ENCODE data around the gene LYSMD3.
"Not testable (repeated sequence)": the region's sequence is repeated elsewhere in the genome, so short reads cannot be mapped to it uniquely, and the experiment has no call there.

LYSMD3 gene
- 14.7 to 39.6 (median 33.8) reads per million in 4 donors for total RNA-seq

DNA sequence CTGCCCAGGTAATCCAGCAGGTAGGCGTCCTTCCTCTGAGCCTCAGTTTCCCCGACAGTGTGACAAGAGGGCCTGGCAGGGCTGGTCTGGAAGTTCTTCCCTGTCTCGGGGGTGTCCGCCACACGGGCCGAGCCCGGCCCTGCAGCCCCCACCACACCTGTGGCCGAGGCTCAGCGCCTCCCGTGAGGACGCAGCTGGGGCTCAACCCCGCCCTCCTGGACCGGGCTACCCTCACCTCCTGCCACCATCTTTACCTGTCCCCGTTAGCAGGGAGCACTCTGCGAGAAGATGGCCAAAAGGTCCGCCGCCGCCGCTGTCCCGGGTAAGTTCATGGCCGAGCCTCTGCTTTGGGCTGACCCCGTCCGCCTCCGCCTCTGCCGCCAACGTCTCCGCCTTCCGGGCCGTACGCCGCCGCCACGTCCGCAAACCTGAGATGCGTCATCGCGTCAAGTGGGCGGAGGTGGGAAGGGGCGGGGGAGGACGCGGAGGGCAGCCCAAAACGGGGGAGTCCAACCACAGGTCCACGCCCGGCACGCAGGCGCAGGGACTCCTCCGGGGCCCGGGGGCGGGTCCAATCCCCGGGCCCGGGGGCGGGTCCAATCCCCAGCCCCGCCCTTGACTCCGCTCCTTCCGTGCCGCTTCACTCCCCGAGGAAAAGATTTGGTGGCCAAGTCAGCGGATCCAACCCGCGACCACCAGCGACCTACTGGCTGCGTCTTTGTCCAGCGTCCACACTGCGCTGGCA lies at the start of gene LYSMD3:
TSS of gene LYSMD3 (minus strand) at position 391 of the 745 bp plus-strand sequence. CDS start 4,295 bp downstream, outside the sequence.
- DNase-seq, result peak; percentile 94 to 98 (median 96)

DNA sequence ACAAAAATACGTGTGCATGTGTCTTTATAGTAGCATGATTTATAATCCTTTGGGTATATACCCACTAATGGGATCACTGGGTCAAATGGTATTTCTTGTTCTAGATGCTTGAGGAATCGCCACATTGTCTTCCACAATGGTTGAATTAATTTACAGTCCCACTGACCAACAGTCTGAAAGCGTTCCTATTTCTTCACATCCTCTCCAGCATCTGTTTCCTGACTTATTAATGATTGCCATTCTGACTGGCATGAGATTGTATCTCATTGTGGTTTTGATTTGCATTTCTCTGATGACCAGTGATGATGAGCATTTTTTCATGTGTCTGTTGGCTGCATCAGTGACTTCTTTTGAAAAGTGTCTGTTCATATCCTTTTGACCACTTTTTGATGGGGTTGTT lies 47.2 kb upstream of the LYSMD3 start:
- DNase-seq, result not testable (repeated sequence)

DNA sequence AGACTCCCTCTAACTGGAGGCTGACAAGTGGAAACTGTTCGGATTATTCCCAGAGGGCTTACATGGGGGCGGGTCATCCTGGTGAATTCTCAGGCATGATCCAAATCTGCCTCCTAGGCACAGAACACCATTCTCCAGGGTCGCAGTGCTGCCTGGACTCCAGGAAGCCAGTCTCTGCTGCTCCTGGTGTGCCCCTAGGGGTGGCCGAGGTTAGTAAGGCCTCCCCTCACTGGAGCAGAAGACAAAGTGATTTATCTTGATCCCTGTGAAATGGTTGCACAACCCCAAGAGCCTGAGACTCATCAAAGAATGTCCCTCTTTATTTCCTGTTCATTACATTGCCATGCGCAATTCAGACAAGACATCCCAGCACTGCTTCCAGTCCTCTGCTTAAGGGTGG lies 46.3 kb upstream of the LYSMD3 start:
- DNase-seq, result no peak

GRCh38 chr5:90571147-90571773 lies 41.9 kb upstream of the LYSMD3 start:
- DNase-seq, result no peak

DNA sequence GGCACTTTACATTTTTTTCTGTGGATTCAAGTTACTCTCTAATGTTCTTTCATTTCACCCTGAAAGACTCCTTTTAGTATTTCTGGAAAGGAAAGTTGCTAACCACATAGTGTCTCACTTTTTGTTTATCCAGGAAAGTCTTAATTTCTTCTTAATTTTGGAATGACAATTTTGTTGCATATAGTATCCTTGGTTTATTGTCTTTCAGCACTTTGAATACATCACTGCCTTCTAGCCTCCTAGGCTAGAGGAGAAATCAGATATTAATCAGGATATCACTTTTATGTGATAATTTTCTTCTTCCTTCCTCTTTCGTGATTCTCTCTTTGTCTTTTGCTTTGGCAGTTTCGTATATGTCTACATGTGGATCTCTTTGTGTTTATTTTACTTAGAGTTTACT lies 40.6 kb upstream of the LYSMD3 start:
- DNase-seq, result no peak

- no peak for DNase-seq
Measured at GRCh38 chr5:90569084-90569483, 39.7 kb upstream of the LYSMD3 start.

- DNase-seq, result no peak
Measured at GRCh38 chr5:90565491-90565890, 36.1 kb upstream of the LYSMD3 start.

DNA sequence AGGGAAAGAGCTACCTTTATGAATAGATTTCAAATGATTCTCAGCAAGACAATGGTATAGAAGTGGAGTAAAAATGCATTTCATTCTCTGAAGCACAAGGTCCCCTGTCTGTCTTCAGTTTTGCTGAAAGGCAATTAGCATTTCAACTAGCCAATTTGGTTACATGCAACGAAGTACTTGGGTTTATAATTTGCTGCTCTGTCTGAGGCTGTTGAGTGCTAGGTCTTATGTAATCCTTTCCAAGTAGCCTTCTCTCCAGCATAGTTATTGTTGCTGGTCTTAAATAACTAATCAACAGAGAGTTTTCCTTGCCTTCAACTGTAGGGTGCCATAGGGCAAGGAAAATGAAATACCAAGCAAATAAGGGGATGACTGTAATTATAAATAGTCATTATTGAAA lies 33.7 kb upstream of the LYSMD3 start:
- DNase-seq, result no peak

GRCh38 chr5:90562341-90562740 lies 33.0 kb upstream of the LYSMD3 start:
- DNase-seq, result no peak

- DNase-seq, result no peak
Measured at GRCh38 chr5:90561766-90562165, 32.4 kb upstream of the LYSMD3 start.

GRCh38 chr5:90560771-90561170 lies 31.4 kb upstream of the LYSMD3 start:
- DNase-seq, result no peak

GRCh38 chr5:90558344-90559192 lies 29.2 kb upstream of the LYSMD3 start, which contains the start of gene ADGRV1:
TSS of gene ADGRV1 (plus strand) at chr5:90558797. CDS start at chr5:90558896, 99 bp downstream.
- DNase-seq, result no peak

DNA sequence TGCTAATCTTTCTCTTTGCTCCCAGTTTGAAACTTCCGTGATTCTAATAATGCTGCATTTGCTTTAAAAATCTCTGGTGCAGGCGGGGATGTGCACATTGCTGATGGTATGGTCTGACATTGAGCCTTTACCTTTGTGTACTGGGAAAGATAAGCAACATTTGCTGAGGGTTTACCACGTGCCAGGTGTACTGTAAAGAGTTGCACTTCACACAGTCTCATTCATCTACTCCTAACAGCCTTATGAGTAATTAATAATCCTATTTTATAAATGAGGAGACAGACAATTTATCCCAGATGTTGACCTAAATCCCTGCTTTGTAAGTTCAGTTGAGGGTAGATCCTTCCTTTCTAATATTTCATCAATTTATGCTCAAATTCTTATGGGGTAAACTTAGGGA lies 28.5 kb upstream of the LYSMD3 start:
- no peak for DNase-seq

- DNase-seq, result no peak
Measured at GRCh38 chr5:90557391-90557790, 28.0 kb upstream of the LYSMD3 start.

DNA sequence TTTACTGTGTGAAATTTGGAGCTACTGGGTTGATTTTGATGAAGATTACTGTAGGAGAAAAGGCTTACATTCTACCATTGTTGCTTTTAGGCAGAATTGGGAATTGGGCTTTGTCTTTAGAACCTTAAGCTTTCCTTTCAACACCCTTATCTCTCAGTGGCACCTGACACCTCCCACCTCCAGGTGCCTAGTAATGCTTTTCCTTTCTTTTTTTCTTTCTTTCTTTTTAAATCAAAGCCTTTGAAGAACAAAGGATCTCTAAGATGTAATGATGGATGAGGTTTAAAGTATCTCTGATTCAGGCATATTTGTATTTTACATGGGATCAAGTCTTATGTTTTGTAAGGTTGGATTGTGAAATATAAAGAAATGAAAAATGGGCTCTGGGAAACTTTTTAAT lies 26.3 kb upstream of the LYSMD3 start:
- no peak for DNase-seq

GRCh38 chr5:90554358-90555006 lies 25.1 kb upstream of the LYSMD3 start:
- no peak for DNase-seq

DNA sequence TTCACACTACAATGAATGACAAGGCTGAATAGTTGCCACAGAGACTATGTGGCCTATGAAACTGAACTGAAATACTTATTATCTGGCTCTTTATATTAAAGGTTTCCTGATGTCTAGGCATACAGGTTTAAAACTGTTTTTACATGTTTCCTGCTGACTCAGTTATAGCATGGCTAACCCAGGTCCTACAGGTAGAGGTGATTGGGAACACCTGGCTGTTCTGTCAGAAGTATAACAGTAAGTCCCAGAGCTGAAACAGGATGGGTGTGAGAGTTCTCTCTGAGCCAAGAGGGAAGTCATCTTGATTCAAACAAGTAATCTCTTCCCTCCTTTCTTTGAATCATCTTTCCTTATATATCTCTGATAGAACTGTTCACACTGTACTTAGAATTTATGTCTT lies 24.3 kb upstream of the LYSMD3 start:
- DNase-seq, result no peak

GRCh38 chr5:90551376-90551775 lies 22.0 kb upstream of the LYSMD3 start:
- no peak for DNase-seq

- no peak for DNase-seq
Measured at GRCh38 chr5:90550963-90551362, 21.6 kb upstream of the LYSMD3 start.

DNA sequence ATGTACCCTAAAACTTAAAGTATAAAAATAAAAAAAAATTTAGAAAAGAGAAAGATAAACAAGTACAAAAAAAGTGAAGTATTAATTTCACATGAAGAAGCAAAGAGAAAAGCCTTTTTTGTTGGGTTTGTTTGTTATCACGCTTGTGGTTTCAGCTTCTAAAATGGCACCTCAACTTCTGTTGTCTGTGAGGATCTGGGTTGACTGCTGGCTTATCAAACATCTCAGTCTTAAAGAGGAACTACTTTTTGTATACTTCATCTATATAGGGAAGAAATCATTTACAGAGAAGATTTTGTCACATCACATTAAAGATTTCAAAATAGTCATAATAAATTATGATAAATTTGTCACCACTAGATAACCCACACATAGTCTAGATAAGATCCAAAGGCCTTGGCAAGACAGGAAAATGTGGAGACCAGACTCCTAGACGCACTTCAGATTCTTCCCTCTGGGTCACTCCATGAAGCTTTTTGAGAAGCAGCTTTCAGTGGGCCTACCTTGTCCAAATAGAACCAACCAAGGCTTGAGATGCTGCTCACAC lies 20.4 kb upstream of the LYSMD3 start:
- no peak for DNase-seq

DNA sequence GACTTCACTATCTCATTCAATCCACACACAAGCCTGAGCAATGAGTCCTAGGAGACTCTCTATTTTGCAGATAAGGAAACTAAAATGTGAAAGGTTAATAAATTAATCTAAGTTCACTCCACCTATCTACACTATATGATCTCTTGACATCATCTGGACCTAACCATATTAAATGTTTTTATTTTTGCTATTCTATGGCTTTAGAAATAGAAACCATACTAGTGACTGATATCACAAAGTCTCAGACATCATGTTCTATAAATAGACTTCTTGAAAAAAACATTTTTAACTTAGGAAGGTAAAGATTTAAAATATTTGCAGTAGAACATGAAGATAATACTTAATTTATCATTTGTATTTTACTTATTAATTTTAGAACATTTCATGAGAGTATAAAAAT lies 19.8 kb upstream of the LYSMD3 start:
- no peak for DNase-seq

GRCh38 chr5:90548069-90548593 lies 18.7 kb upstream of the LYSMD3 start:
- DNase-seq, result no peak
